Renal cortical epithelial cell (primary cell): ENCODE measurements around the gene RSF1. TPM values are rescaled to one million over a fixed set of nuclear protein-coding genes. Genes with fewer than 3 reads are reported as not detected.
"Not testable (repeated sequence)": the region's sequence is repeated elsewhere in the genome, so short reads cannot be mapped to it uniquely, and the experiment has no call there.

Source experiments
- DNase-seq: peaks from one replicate; pipeline ENCODE4 v3.0.0-alpha.2; 2011; ENCODE audit warnings: low read depth
- total RNA-seq: library from RNA; depleted of rRNA; stranded (reverse); fragments of >200 nt; gene quantifications from 2 replicates; pipeline ENCODE4 v1.2.3, GENCODE V29; 2014

The RSF1 gene
- total RNA-seq, 1 donor from 2014 or later: 74.2 TPM

- no peak for DNase-seq
Observed at GRCh38 chr11:77690649-77691048, 129.9 kb downstream of the RSF1 start.

- no peak for DNase-seq
Observed at GRCh38 chr11:77687088-77687487, 133.4 kb downstream of the RSF1 start.

- no peak for DNase-seq
Observed at GRCh38 chr11:77677138-77677537, 143.4 kb downstream of the RSF1 start.

- DNase-seq: peak; percentile 79
Observed at GRCh38 chr11:77672264-77672663, 148.3 kb downstream of the RSF1 start.

GRCh38 chr11:77669848-77670511, 150.5 kb downstream of the RSF1 start:
- peak; percentile 9 for DNase-seq

GRCh38 chr11:77668760-77669159, 151.8 kb downstream of the RSF1 start:
- no peak for DNase-seq

- DNase-seq: no peak
Observed at GRCh38 chr11:77665240-77665965, 155.1 kb downstream of the RSF1 start.

- DNase-seq: no peak
Observed at GRCh38 chr11:77661670-77662069, 158.9 kb downstream of the RSF1 start.

GRCh38 chr11:77660947-77661346, 159.6 kb downstream of the RSF1 start:
- peak; percentile 23 for DNase-seq

- DNase-seq: peak; percentile 5
Observed at GRCh38 chr11:77658213-77659013, 162.1 kb downstream of the RSF1 start.

- DNase-seq: no peak
Observed at GRCh38 chr11:77656362-77656761, 164.2 kb downstream of the RSF1 start.

GRCh38 chr11:77654770-77655434, 165.6 kb downstream of the RSF1 start:
- DNase-seq: no peak

GRCh38 chr11:77650123-77650522, 170.4 kb downstream of the RSF1 start:
- DNase-seq: no peak

- DNase-seq: no peak
Observed at GRCh38 chr11:77647654-77648305, 172.7 kb downstream of the RSF1 start.

- DNase-seq: no peak
Observed at GRCh38 chr11:77644887-77645286, 175.6 kb downstream of the RSF1 start.

- peak; percentile 32 for DNase-seq
Observed at GRCh38 chr11:77642228-77642627, 178.3 kb downstream of the RSF1 start.

GRCh38 chr11:77637345-77638165, 183.0 kb downstream of the RSF1 start, which contains the start of gene CLNS1A:
Gene CLNS1A, minus strand, starts transcription at chr11:77637794. Its CDS starts 80 bp downstream, at chr11:77637714.
- DNase-seq: peak; percentile 83

- DNase-seq: no peak
Observed at GRCh38 chr11:77636731-77637344, 183.7 kb downstream of the RSF1 start.

- DNase-seq: not testable (repeated sequence)
Observed at GRCh38 chr11:77633926-77634325, 186.6 kb downstream of the RSF1 start.

- no peak for DNase-seq
Observed at GRCh38 chr11:77630157-77630710, 190.3 kb downstream of the RSF1 start.
